Neuronal stem cell (in vitro differentiated cells): ENCODE measurements around the gene RPS6KA2.

ENCODE experiments used
- DNase-seq: peaks from one replicate; pipeline ENCODE4 v3.0.0-alpha.2; 2013; ENCODE audit warnings: low spot score
- H2AFZ ChIP-seq: one replicate; pipeline ENCODE4 v1.6.1; 2013; ENCODE audit warnings: mild to moderate bottlenecking, low read length, inconsistent platforms
- H2AK5ac ChIP-seq: 2 replicates; pipeline ENCODE4 v1.6.1; 2013; ENCODE audit warnings: low read depth, mild to moderate bottlenecking, inconsistent platforms, low read length, moderate library complexity, mixed read lengths
- H2BK120ac ChIP-seq: 2 replicates; pipeline ENCODE4 v1.6.1; 2013; ENCODE audit warnings: low read depth, mild to moderate bottlenecking, inconsistent platforms, low read length, moderate library complexity, mixed read lengths
- H2BK12ac ChIP-seq: one replicate; pipeline ENCODE4 v1.6.1; 2013; ENCODE audit warnings: low read length, inconsistent platforms
- H2BK15ac ChIP-seq: 2 replicates; pipeline ENCODE4 v1.6.1; 2013; ENCODE audit warnings: mild to moderate bottlenecking, low read length, inconsistent platforms, mixed read lengths
- H2BK5ac ChIP-seq: one replicate; pipeline ENCODE4 v1.6.1; 2013; ENCODE audit warnings: inconsistent platforms, mild to moderate bottlenecking, low read length, moderate library complexity
- H3K14ac ChIP-seq: one replicate; pipeline ENCODE4 v1.6.1; 2013; ENCODE audit warnings: low read length, inconsistent platforms
- H3K18ac ChIP-seq: 2 replicates; pipeline ENCODE4 v1.6.1; 2013; ENCODE audit warnings: low read length, inconsistent platforms
- H3K23ac ChIP-seq: 2 replicates; pipeline ENCODE4 v1.6.1; 2013; ENCODE audit warnings: low read depth, mild to moderate bottlenecking, mixed read lengths, low read length, inconsistent platforms; ENCODE audit not compliant: poor library complexity
- H3K27ac ChIP-seq: replicated peaks from 3 replicates; pipeline ENCODE4 v1.5.1; 2013; ENCODE audit warnings: low read length, inconsistent platforms
- H3K27me3 ChIP-seq, 3 experiments: 2 replicates each; pipeline ENCODE4 v1.6.1; 2013; ENCODE audit warnings: low read length in 3 of 3, mild to moderate bottlenecking in 2 of 3, inconsistent platforms in 1 of 3, low read depth in 1 of 3, mixed read lengths in 1 of 3, moderate library complexity in 1 of 3; ENCODE audit not compliant: control insufficient read depth in 3 of 3, insufficient read depth in 3 of 3
- H3K36me3 ChIP-seq, 2 donors: replicated peaks in 1 of 2; 2 replicates each; pipeline ENCODE4 v1.6.1; 2013; ENCODE audit warnings: low read length in 2 of 2; ENCODE audit not compliant: control insufficient read depth in 2 of 2, insufficient read depth in 2 of 2
- H3K4ac ChIP-seq: 2 replicates; pipeline ENCODE4 v1.6.1; 2013; ENCODE audit warnings: inconsistent platforms, mild to moderate bottlenecking, low read length, moderate library complexity
- H3K4me1 ChIP-seq, 2 donors: 1 replicate in 1 of 2; 2 replicates in 1 of 2; pipeline ENCODE4 v1.6.1; 2013; ENCODE audit warnings: low read length in 2 of 2, low read depth in 1 of 2; ENCODE audit not compliant: control insufficient read depth in 2 of 2, insufficient read depth in 1 of 2
- H3K4me2 ChIP-seq: one replicate; pipeline ENCODE4 v1.6.1; 2013; ENCODE audit warnings: mild to moderate bottlenecking, low read length, inconsistent platforms; ENCODE audit not compliant: insufficient read depth, poor library complexity, severe bottlenecking
- H3K4me3 ChIP-seq, 2 donors: 2 replicates each; pipeline ENCODE4 v1.5.1; 2013; ENCODE audit warnings: low read length in 2 of 2, mild to moderate bottlenecking in 2 of 2, inconsistent platforms in 1 of 2, moderate library complexity in 1 of 2
- H3K79me1 ChIP-seq: one replicate; pipeline ENCODE4 v1.6.1; 2013; ENCODE audit warnings: low read depth, mild to moderate bottlenecking, inconsistent platforms, low read length, moderate library complexity
- H3K9ac ChIP-seq: one replicate; pipeline ENCODE4 v1.6.1; 2013; ENCODE audit warnings: mild to moderate bottlenecking, low read depth, low read length, inconsistent platforms; ENCODE audit not compliant: poor library complexity
- H3K9me3 ChIP-seq, 2 donors: replicated peaks in 1 of 2; 2 replicates each; pipeline versions ENCODE3 to v1.6.1; 2013; ENCODE audit warnings: low read length in 2 of 2, mild to moderate bottlenecking in 2 of 2, inconsistent platforms in 1 of 2, low read depth in 1 of 2, mixed read lengths in 1 of 2, moderate library complexity in 1 of 2; ENCODE audit not compliant: control insufficient read depth in 2 of 2, insufficient read depth in 1 of 2
- H4K8ac ChIP-seq: one replicate; pipeline ENCODE4 v1.6.1; 2013; ENCODE audit warnings: low read depth, mild to moderate bottlenecking, inconsistent platforms, low read length, moderate library complexity
- H4K91ac ChIP-seq: one replicate; pipeline ENCODE4 v1.6.1; 2013; ENCODE audit warnings: low read length, low read depth, mild to moderate bottlenecking, inconsistent platforms; ENCODE audit not compliant: poor library complexity
- WGBS, 2 donors: extraction: QIAGEN DNeasy Blood & Tissue Kit; methylation state at CpG; one replicate each; pipeline ENCODE4 v1.1.7; 2013; ENCODE audit warnings: missing lambda C conversion rate in 2 of 2, mixed read lengths in 1 of 2; ENCODE audit not compliant: insufficient read length in 2 of 2, insufficient replicate concordance in 1 of 2; ENCODE audit errors: extremely low coverage in 2 of 2; 5-methylcytosine and 5-hydroxymethylcytosine counted together

The RPS6KA2 gene

GRCh38 chr6:166621114-166621540 is 5.9 kb downstream of the RPS6KA2 start:
- peaks cover 2 to 5% of the 10 kb centered on the region in 2 donors for H3K4me1 ChIP-seq
- H2AFZ ChIP-seq = no peak overlapping the region
- no peak overlapping the region for H3K14ac ChIP-seq
- H2AK5ac ChIP-seq = no peak overlapping the region
- no peak overlapping the region for H3K9ac ChIP-seq
- H3K4me2 ChIP-seq = no peak overlapping the region
- H3K9me3 ChIP-seq = peaks cover 4 to 18% of the 10 kb centered on the region in 2 donors
- no peak overlapping the region for H4K91ac ChIP-seq
- no peak for DNase-seq
- H2BK12ac ChIP-seq = no peak overlapping the region
- no peaks in the 10 kb centered on the region for H3K79me1 ChIP-seq
- no peak overlapping the region for H3K4ac ChIP-seq
- no peak overlapping the region for H3K4me3 ChIP-seq
- H3K27me3 ChIP-seq = no peaks in the 10 kb centered on the region
- H3K23ac ChIP-seq = no peak overlapping the region
- H2BK15ac ChIP-seq = no peak overlapping the region
- H3K36me3 ChIP-seq = peaks cover 7 to 29% of the 10 kb centered on the region in 2 donors
- H4K8ac ChIP-seq = no peak overlapping the region
- no peak overlapping the region for H2BK5ac ChIP-seq
- no CpG with 5 or more reads among the region's 6 CpGs for WGBS, 2 donors
- no peak overlapping the region for H2BK120ac ChIP-seq
- H3K18ac ChIP-seq = no peak overlapping the region
- H3K27ac ChIP-seq = no peak overlapping the region

DNA sequence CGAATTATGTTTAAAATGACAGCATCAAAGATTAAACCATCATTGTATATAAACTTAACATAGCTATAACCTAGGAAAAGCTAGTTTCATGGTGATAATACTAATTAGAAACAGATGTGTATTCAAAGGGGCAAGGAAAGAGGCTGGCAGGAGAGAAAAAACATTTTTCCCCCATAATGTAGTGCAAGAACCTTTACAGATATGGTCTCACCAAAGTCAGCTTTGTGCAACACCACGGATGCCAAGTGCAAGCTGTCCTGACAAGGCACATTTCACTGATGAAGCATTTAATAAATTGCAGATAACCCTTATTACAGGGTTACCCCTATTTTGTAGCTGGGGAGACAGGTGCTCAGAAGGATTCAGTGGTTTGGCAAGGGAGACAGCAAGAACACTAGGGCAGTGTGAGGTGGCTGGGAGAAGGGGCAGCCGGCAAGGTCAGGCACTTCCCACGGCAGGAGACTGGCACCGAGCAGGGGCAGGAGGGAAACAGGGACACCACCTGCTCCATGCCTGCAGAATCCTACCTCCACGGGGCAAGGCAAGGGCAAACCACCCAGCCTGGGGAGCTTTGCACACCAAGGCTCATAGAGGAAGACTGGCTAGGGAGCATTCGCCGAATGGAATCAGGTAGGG is 6.5 kb downstream of the RPS6KA2 start:
- no peak overlapping the region for H3K4ac ChIP-seq
- no peak overlapping the region for H2BK120ac ChIP-seq
- H3K4me1 ChIP-seq = peaks cover 1 to 3% of the 10 kb centered on the region in 2 donors
- no peak overlapping the region for H3K9ac ChIP-seq
- no peak overlapping the region for H4K91ac ChIP-seq
- H3K79me1 ChIP-seq = peaks cover 4% of the 10 kb centered on the region
- H3K14ac ChIP-seq = no peak overlapping the region
- H3K9me3 ChIP-seq = peaks cover 4 to 18% of the 10 kb centered on the region in 2 donors
- no CpG with 5 or more reads among the region's 8 CpGs for WGBS, 2 donors
- H3K27me3 ChIP-seq = no peaks in the 10 kb centered on the region
- H2BK12ac ChIP-seq = no peak overlapping the region
- H3K18ac ChIP-seq = no peak overlapping the region
- no peak overlapping the region for H3K4me2 ChIP-seq
- no peak for DNase-seq
- no peak overlapping the region for H2AK5ac ChIP-seq
- H3K36me3 ChIP-seq = peaks cover 7 to 29% of the 10 kb centered on the region in 2 donors
- H3K27ac ChIP-seq = no peak overlapping the region
- no peak overlapping the region for H3K4me3 ChIP-seq
- H4K8ac ChIP-seq = no peak overlapping the region
- H2AFZ ChIP-seq = no peak overlapping the region
- no peak overlapping the region for H3K23ac ChIP-seq
- no peak overlapping the region for H2BK15ac ChIP-seq
- no peak overlapping the region for H2BK5ac ChIP-seq

GRCh38 chr6:166619912-166620311 is 7.1 kb downstream of the RPS6KA2 start:
- no peak overlapping the region for H2BK15ac ChIP-seq
- H2AFZ ChIP-seq = no peak overlapping the region
- no peak overlapping the region for H3K4ac ChIP-seq
- no peaks in the 10 kb centered on the region for H3K27me3 ChIP-seq
- DNase-seq = no peak
- H3K4me2 ChIP-seq = no peak overlapping the region
- no peak overlapping the region for H3K18ac ChIP-seq
- H3K79me1 ChIP-seq = peaks cover 4% of the 10 kb centered on the region
- H2AK5ac ChIP-seq = no peak overlapping the region
- no CpG with 5 or more reads among the region's 3 CpGs for WGBS, 2 donors
- H3K4me1 ChIP-seq = peaks cover 0 to 9% of the 10 kb centered on the region in 2 donors
- peaks cover 7 to 29% of the 10 kb centered on the region in 2 donors for H3K36me3 ChIP-seq
- H3K9ac ChIP-seq = no peak overlapping the region
- H3K14ac ChIP-seq = no peak overlapping the region
- H2BK120ac ChIP-seq = no peak overlapping the region
- no peak overlapping the region for H2BK12ac ChIP-seq
- H3K4me3 ChIP-seq = no peak overlapping the region
- H2BK5ac ChIP-seq = no peak overlapping the region
- no peak overlapping the region for H3K27ac ChIP-seq
- H3K23ac ChIP-seq = no peak overlapping the region
- no peak overlapping the region for H4K8ac ChIP-seq
- no peak overlapping the region for H4K91ac ChIP-seq
- H3K9me3 ChIP-seq = peaks cover 4 to 18% of the 10 kb centered on the region in 2 donors

DNA sequence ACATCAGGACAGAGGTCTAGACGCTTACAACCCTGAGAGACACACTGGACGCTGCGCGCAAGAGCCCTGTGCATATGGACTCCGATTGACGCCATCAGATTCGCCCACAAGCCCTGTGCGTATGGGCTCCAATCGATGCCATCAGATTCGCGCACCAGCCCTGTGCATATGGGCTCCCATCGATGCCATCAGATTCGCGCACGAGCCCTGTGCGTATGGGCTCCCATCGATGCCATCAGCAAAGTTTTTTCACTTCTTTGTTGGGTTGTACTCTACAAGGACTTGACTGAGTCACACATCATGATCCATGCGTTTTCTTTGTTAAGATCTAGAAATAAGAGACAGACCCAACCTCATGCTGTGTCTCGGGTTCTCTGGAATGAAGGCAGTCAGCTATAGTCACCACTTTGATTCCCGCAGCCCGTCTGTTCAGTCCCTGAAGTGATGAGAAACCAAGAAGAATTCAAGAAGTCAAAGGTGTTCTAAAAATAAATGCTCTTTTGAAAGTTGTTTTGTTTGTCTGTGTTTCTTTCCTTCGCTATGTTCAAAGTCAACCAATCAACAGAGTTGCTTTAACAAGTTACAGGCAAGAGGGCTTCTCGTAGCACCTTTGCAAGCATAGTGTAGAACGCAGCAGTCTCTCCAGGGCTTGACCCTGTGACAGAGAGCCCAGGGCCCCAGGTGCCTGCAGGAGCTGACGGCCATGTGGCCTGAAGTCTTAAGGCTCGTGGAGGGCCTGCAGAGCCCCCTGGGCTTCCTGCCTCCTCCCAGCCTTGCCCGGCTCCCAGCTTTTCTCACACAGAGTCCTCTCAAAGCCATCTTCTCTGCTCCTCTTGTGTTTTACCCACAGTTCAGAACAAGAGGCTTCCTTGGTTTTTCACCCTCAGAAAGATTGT is 7.9 kb downstream of the RPS6KA2 start:
- Histone ChIP-seq H3K36me3 (peaks cover 7 to 29% of the 10 kb centered on the region in 2 donors), H2AK5ac (no peak overlapping the region), H4K8ac (no peak overlapping the region), H2BK15ac (no peak overlapping the region), H3K27ac (no peak overlapping the region), H2BK5ac (no peak overlapping the region), H3K4me2 (no peak overlapping the region), H3K79me1 (peaks cover 4% of the 10 kb centered on the region), H2AFZ (no peak overlapping the region), H3K18ac (no peak overlapping the region), H2BK120ac (no peak overlapping the region), H3K9ac (no peak overlapping the region), H3K4me1 (peaks cover 0 to 14% of the 10 kb centered on the region in 2 donors), H4K91ac (no peak overlapping the region), H3K27me3 (no peaks in the 10 kb centered on the region), H3K4me3 (no peak overlapping the region), H3K23ac (no peak overlapping the region), H3K9me3 (peaks cover 4 to 18% of the 10 kb centered on the region in 2 donors), H2BK12ac (no peak overlapping the region), H3K14ac (no peak overlapping the region), H3K4ac (no peak overlapping the region)
- WGBS, 2 donors = no CpG with 5 or more reads among the region's 27 CpGs
- no peak for DNase-seq
